K562 (cell line): ENCODE data around the gene RAI1. TPM values are rescaled to one million over a fixed set of nuclear protein-coding genes. Genes with fewer than 3 reads are reported as not detected.

Experiments
- ARID2 ChIP-seq: fragments of 450-650 bp; IDR thresholded peaks from 2 replicates; pipeline ENCODE4 v1.6.1; 2017; ENCODE audit warnings: antibody characterized with exemption, mild to moderate bottlenecking
- DPF2 ChIP-seq: fragments of 450-650 bp; IDR thresholded peaks from 2 replicates; pipeline ENCODE4 v1.6.1; 2016
- ELF4 ChIP-seq: fragments of 450-650 bp; formaldehyde crosslinking; IDR thresholded peaks from 2 replicates; pipeline ENCODE4 v1.4.0; 2022; ENCODE audit warnings: missing genetic modification characterization
- FOXJ2 ChIP-seq: fragments of 200-800 bp; sonication (Bioruptor generic); IDR thresholded peaks from 2 replicates; pipeline ENCODE4 v1.6.1; 2016; ENCODE audit warnings: missing genetic modification characterization, missing compliant biosample characterization
- KDM4B ChIP-seq, 2 experiments: fragments of 450-650 bp in 1 of 2; sonication (generic) in 1 of 2; IDR thresholded peaks; 2 replicates each; pipeline ENCODE4 v1.6.1; 2016 to 2017; ENCODE audit warnings: borderline replicate concordance in 2 of 2, antibody characterized with exemption in 1 of 2, low read depth in 1 of 2, mild to moderate bottlenecking in 1 of 2
- KLF1 ChIP-seq: fragments of 450-650 bp; IDR thresholded peaks from 2 replicates; pipeline ENCODE4 v1.6.1; 2016; ENCODE audit warnings: missing genetic modification characterization, missing compliant biosample characterization
- NCOA1 ChIP-seq: fragments of 450-650 bp; IDR thresholded peaks from 2 replicates; pipeline ENCODE4 v1.6.1; 2016; ENCODE audit warnings: low read depth
- RBM15 ChIP-seq: fragments of 200-400 bp; formaldehyde crosslinking; IDR thresholded peaks from 2 replicates; pipeline ENCODE4 v1.6.1; 2018; ENCODE audit warnings: mild to moderate bottlenecking, low read length, moderate library complexity; ENCODE audit not compliant: insufficient read depth
- REST ChIP-seq, 2 experiments: fragments of 450-650 bp; formaldehyde crosslinking in 1 of 2; IDR thresholded peaks; 2 replicates each; pipeline versions ENCODE4 v1.4.0 to v1.6.1; 2014 to 2020; ENCODE audit warnings: mild to moderate bottlenecking in 2 of 2, borderline replicate concordance in 1 of 2, low read depth in 1 of 2
- RUNX1 ChIP-seq: sonication (generic); IDR thresholded peaks from 2 replicates; pipeline ENCODE4 v1.6.1; 2016; ENCODE audit warnings: antibody characterized with exemption, low read depth
- SNIP1 ChIP-seq: fragments of 450-650 bp; IDR thresholded peaks from 2 replicates; pipeline ENCODE4 v1.7.1; 2017; ENCODE audit warnings: low read depth, mild to moderate bottlenecking
- SUPT5H ChIP-seq: fragments of 450-650 bp; IDR thresholded peaks from 2 replicates; pipeline ENCODE4 v1.6.1; 2016
- TARDBP ChIP-seq: fragments of 450-650 bp; IDR thresholded peaks from 2 replicates; pipeline ENCODE4 v1.6.1; 2016
- TCFL5 ChIP-seq: fragments of 250-450 bp; sonication (Bioruptor Pico); conservative IDR thresholded peaks from 2 replicates; pipeline ENCODE4 v1.6.1; 2021; ENCODE audit warnings: mild to moderate bottlenecking, moderate library complexity, matching md5 sums
- XRCC5 ChIP-seq: fragments of 200-400 bp; formaldehyde crosslinking; IDR thresholded peaks from 2 replicates; pipeline ENCODE4 v1.6.1; 2017; ENCODE audit warnings: low read depth, mild to moderate bottlenecking, low read length
- ZBTB7A ChIP-seq: IDR thresholded peaks from 2 replicates; pipeline ENCODE4 v1.6.1; 2011; ENCODE audit warnings: low read depth, mild to moderate bottlenecking, low read length, moderate library complexity, borderline replicate concordance; ENCODE audit not compliant: control insufficient read depth
- ZNF644 ChIP-seq: fragments of 200-800 bp; sonication (Bioruptor generic); IDR thresholded peaks from 2 replicates; pipeline ENCODE4 v1.6.1; 2016; ENCODE audit warnings: low read depth, missing genetic modification characterization, missing compliant biosample characterization
- ZNF785 ChIP-seq: fragments of 250-450 bp; sonication (Bioruptor Pico); IDR thresholded peaks from 2 replicates; pipeline ENCODE4 v1.4.0; 2020; ENCODE audit warnings: mild to moderate bottlenecking
- polyA plus RNA-seq, 8 experiments: library from polyadenylated mRNA; depleted of rRNA in 4 of 8; stranded (reverse) in 5 of 8; unstranded in 3 of 8; fragments of >200 nt; fragmentation: Nextera tagmentation in 2 of 8; fragmentation: Illumina TruSeq in 1 of 8; extraction: Ambion mirVana in 2 of 8; extraction: Trizol in 1 of 8; gene quantifications; 2 replicates each; pipeline versions ENCODE4 v1.2.1 to v1.2.3, GENCODE V29; 2011 to 2014; ENCODE audit warnings: inconsistent platforms in 1 of 8, missing spikeins in 1 of 8
- total RNA-seq, 7 experiments: library from RNA; depleted of rRNA in 6 of 7; stranded (reverse); fragments of >200 nt in 6 of 7; fragmentation: Illumina TruSeq in 2 of 7; extraction: Trizol in 2 of 7; gene quantifications; 2 replicates each; pipeline versions ENCODE4 v1.2.1 to v1.2.3, GENCODE V29; 2011 to 2021; ENCODE audit warnings: low replicate concordance in 1 of 7
- TF ChIP-seq, protein P1 (sequence below), 2 experiments: fragments of 450-650 bp in 1 of 2; sonication (generic) in 1 of 2; formaldehyde crosslinking; conservative IDR thresholded peaks; 2 replicates each; pipeline versions ENCODE4 v1.4.0 to v1.8.1; 2020 to 2022; ENCODE audit warnings: mild to moderate bottlenecking in 1 of 2, missing genetic modification reagents in 1 of 2

Gene RAI1
- total and polyA plus RNA-seq, 9 of the 15 experiments (the other 6 are each of a cell fraction or from before 2014, with no cell fraction given): 0.68 to 19.9 (median 5.5) TPM

DNA sequence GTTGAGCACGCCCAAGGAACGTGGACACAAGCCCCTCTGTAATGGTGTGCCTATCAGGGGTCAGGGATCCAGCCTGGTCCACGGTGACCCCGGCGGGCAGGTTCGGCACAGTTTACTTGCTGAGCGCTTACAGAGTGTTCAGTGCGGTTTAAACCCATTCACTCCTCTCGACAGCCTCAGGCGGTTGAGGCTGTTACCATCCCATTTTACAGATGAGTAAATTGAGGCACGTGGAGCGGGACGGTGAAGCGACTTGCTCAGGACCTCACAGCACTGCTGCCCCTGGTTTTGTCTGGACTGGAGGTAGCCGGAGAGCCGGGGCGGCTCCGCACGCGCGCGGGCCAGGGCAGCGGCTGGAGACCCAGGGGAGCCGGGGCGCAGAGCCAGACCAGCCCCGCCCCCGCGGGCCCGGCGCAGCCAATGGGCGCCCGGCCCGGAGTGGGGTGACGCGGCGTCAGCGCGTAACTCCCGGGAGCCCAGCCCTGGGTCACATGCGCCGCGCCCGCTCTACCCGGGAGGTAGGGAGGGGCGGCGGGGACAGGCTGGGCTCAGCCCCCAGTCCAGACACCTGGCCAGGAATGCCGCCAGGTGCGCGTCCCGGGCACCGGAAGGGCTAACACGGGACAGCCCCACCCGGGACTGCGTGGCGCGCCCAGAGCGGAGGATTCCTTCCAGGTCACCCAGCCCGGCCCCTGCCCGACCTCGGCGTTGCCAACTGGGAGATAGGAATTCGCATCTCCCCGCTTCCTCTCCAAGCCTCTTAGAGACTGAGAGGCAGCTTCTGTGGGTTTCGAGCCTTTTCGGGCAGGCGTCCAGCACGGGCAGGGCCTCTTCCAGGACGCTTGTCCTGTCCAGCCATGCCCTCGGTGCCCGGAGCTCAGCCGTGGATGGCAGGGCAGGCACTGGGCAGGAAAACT is 158.8 kb downstream of the RAI1 start (continued):
- TF ChIP-seq REST (IDR thresholded peaks at IDR 0.05; ENCODE audit: borderline replicate concordance) (peak; percentile 40), REST (CRISPR knock-in tag; IDR thresholded peaks at IDR 0.05; ENCODE audit: low read depth) (peak; percentile 71; the same call in 1 of the 2 replicates), ARID2 (no peak), ZNF785 (CRISPR knock-in tag) (no peak), ZNF644 (peak; percentile 43; the same call in 1 of the 2 replicates), SUPT5H (peak; percentile 88), RUNX1 (no peak), DPF2 (no peak), FOXJ2 (tag) (no peak), NCOA1 (0 out of 2 replicates have a peak, but pooled peaks have one; percentile 27), ZBTB7A (0 out of 2 replicates have a peak, but pooled peaks have one; percentile 29), TCFL5 (CRISPR knock-in tag) (no peak), SNIP1 (no peak), RBM15 (no peak), KLF1 (peak; percentile 44; the same call in 1 of the 2 replicates), XRCC5 (no peak), ELF4 (CRISPR knock-in tag) (0 out of 2 replicates have a peak, but pooled peaks have one; percentile 7), KDM4B (IDR thresholded peaks at IDR 0.05; ENCODE audit: borderline replicate concordance in 2 of 2, low read depth in 1 of 2) (no peak), TARDBP (peak; percentile 53; the same call in 1 of the 2 replicates)
- TF ChIP-seq, protein P1, sequence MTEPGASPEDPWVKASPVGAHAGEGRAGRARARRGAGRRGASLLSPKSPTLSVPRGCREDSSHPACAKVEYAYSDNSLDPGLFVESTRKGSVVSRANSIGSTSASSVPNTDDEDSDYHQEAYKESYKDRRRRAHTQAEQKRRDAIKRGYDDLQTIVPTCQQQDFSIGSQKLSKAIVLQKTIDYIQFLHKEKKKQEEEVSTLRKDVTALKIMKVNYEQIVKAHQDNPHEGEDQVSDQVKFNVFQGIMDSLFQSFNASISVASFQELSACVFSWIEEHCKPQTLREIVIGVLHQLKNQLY (CRISPR knock-in tag; conservative IDR thresholded peaks at IDR 0.05): no peak
